ENCODE measurements around the gene PCDHA1.

DNA sequence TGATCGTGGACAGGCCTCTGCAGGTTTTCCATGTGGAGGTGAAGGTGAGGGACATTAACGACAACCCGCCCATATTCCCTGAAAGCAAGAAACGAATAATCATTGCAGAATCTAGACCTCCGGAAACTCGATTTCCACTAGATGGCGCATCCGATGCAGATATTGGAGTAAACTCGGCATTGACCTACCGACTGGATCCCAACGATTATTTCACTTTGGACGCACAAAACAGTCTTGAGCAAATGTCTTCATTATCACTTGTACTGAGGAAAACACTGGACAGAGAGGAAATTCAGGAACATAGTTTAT lies 96.6 kb downstream of the PCDHA1 start:
- TF ChIP-seq EP300 (IDR thresholded peaks at IDR 0.05; ENCODE audit: borderline replicate concordance) = no peak
- TF ChIP-seq, protein P1, sequence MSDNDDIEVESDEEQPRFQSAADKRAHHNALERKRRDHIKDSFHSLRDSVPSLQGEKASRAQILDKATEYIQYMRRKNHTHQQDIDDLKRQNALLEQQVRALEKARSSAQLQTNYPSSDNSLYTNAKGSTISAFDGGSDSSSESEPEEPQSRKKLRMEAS (IDR thresholded peaks at IDR 0.05) = no peak
- TF ChIP-seq ZBTB7A (IDR thresholded peaks at IDR 0.05; ENCODE audit: low read depth) = no peak
- no peak for TF ChIP-seq CREB1 (IDR thresholded peaks at IDR 0.05; ENCODE audit: low read depth)
